IPS-18c (cell line): ENCODE data around the gene ARHGEF38.

Source experiments
- H3K4me3 ChIP-seq: 2 replicates; pipeline ENCODE4 v1.7.0; 2013; ENCODE audit warnings: low read depth, mild to moderate bottlenecking, low read length, moderate library complexity; ENCODE audit not compliant: insufficient read depth
- H3K9me3 ChIP-seq: one replicate; pipeline ENCODE4 v1.6.1; 2013; ENCODE audit warnings: mild to moderate bottlenecking, low read length, moderate library complexity; ENCODE audit not compliant: control insufficient read depth, insufficient read depth

Gene ARHGEF38, protein sequence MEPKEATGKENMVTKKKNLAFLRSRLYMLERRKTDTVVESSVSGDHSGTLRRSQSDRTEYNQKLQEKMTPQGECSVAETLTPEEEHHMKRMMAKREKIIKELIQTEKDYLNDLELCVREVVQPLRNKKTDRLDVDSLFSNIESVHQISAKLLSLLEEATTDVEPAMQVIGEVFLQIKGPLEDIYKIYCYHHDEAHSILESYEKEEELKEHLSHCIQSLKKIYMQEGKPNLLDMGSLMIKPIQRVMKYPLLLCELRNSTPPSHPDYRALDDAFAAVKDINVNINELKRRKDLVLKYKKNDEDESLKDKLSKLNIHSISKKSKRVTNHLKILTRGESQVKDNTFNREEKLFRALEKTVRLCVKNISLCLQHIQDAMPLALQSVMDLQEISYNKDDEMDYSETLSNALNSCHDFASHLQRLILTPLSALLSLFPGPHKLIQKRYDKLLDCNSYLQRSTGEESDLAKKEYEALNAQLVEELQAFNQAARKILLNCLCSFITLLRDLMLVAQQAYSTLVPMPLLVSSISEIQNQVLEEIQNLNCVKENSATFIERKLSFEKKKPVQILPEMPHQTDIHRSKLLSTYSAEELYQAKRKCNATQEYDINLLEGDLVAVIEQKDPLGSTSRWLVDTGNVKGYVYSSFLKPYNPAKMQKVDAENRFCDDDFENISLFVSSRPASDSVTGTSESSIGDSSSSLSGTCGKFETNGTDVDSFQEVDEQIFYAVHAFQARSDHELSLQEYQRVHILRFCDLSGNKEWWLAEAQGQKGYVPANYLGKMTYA

DNA sequence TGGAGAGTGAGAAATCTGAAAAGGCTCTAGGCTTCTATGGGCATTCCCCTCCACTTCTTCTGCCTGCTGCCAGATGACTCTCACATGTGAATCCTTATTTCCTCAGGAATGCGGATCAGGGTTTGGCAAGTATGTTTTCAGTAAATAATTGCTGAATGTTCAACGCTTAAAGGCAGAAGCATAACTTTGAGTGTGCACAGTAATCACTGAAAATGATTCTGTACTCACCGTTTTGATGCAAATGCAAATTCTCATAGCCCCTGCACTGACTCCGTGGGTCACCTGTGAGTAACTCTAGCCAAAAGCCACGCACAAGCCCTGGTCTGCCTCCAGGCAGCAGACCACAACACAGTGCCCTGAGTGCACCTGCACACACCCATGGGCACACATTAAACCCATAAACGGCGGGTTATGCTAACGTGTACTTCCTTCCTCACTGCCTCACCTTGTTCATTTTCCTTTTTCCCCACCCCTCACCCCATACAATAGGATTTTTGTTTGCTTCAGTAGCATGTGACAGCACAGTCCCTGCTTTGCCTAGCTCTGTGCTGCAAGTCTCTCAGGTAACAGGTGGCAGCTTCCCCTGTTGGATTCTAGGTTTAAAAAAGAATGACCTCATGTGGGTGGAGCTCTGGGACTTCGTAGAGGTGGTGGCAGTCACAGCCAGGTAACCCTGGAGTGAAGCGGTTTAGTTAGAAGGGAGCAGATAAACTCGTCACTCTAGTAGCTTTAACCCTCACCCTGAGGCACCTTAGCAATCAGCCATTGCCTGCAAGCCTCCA, at the start of gene ARHGEF38:
Gene ARHGEF38 (plus strand): TSS at position 656 of the 782 bp plus-strand sequence. CDS start 146 bp downstream, outside the sequence.
- Histone ChIP-seq H3K9me3 (no peaks in the 10 kb centered on the region), H3K4me3 (no peak within 1 kb of the TSS)

DNA sequence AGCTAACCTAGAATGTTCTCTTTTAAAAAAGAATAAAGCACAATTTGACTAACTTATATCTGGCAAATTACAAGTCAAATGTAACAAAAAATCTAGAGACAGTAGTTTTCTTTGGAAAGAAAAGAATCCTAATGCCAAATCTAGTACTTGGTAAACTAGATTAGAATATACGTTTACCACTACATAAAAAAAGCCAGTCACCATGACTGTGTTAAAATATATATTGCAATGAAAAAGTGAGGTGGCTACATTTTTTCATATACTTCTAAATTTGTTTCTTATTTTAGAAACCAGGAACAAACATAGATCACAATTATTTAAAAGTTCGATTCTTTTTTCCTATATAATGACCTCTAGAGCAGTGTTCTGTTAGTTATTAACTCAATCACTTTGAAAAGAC, 48.9 kb upstream of the ARHGEF38 start:
- no peaks in the 10 kb centered on the region for H3K9me3 ChIP-seq
- H3K4me3 ChIP-seq: no peak overlapping the region

DNA sequence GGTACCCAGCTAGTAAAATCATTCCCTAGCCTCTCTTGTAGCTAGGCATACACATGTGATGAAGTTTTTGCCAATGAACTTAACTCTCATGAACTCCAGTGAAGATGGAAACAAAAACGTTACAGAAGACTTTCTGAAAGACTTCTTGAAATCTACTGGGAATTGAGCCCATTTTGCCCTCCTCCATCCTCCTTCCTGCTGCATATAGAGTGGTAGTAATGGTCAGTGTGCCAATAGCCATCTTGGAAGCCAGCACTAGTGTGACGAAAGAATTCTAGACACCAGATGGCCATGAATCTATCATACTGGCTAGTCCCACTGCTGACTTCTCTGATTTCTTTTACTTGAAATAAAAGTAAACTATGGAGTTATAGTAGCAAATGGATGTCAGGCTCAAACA, 47.7 kb upstream of the ARHGEF38 start:
- Histone ChIP-seq H3K9me3 (no peaks in the 10 kb centered on the region), H3K4me3 (no peak overlapping the region)

DNA sequence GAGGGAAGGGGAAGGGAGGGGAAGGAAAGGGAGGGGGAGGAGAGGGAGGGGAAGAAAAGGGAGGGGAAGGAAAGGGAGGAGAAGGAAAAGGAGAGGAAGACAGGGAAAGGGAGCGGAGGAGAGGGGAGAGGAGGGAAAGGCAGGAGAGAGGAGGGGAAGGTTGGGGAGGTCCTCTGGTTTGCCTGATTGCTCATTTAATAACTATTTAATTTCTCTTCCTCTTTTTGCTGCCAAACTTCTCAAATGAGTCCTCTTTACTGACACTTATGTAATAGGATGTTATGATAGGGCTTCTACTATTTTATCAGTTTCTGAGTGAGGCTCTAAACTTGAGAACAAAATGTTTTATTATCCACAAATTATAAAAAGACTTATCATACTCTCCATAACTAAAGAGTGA, 43.1 kb upstream of the ARHGEF38 start:
- no peaks in the 10 kb centered on the region for H3K9me3 ChIP-seq

DNA sequence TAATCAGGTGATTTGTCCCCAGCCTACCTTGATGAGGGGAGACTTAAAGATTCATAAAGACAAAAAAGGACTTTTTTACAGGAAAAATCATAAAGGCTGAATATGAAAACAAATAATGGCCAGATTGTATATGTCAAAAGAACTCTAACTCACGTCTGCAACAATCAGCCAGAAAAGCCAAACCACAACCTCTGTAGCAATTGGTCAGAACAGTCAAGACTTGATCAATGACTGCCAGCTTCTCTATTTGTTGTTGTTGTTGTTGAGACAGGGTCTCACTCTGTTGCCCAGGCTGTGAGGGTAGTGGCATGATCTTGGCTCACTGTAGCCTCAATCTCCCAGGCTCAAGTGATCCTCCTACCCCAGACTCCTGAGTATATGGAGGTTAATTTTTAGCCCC, 42.7 kb upstream of the ARHGEF38 start:
- no peak overlapping the region for H3K4me3 ChIP-seq
- H3K9me3 ChIP-seq: no peaks in the 10 kb centered on the region

More for the DNA sequence above, 43.1 kb upstream of the ARHGEF38 start:
- H3K4me3 ChIP-seq: no peak overlapping the region

DNA sequence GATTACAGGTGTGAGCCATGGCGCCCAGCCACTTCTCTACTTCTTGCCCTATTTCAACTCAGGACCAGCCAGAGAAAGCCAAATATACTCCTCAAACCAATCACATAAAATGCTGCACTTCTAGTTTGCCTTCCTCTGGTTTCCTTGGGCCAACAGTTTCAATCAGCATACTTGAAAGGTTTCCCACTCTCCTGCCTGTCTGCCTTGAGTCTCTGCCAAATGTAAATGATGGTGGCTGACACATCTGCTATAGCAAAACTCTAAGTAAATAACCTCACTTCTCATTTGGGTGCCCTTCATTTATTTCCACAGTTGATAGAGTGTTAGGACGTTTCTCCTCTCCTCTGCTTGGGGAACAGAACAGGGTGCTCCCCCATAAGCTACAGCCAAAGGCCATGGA, 42.2 kb upstream of the ARHGEF38 start:
- no peaks in the 10 kb centered on the region for H3K9me3 ChIP-seq
- H3K4me3 ChIP-seq: no peak overlapping the region

DNA sequence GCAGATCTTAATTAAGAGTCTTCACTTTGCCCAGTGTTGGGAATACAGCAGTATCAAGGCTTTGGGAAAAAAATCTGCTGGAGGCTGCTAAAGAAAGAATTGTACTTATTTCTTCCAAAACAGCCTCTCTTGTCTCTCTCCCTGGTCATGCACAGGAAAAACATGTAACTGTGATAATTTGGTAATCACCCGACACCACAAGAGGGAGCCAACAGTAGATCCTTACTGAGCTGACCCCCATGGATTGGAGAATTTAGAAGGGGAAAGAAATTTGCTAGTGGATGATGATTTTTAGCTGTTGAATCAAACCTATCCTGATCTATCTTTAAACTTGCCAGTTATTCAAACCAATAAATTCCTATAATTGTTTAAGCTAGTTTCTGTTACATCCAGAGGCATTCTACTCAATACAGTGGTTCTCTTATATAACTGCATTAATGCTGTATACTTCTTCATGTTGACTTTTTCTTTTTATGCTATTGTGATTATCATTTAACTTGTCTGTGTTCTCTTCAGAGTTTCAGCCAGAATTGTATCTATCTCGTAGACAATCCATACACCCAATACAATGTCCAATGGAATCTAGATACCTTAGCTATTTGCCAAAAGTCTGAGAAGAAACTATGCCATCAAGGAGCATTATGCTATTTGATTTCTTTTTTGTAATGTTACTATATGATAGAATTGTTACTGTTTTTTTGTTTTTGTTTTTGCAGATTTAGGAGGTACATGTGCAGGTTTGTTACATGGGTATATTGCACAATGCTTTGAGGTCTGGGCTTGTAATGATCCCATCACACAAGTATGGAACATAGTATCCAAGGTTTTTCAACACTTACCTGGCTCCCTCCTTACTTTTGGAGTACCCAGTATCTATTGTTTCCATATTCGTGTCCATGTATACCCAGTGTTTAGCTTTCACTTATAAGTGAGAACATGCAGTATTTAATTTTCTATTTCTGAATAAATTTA, 31.3 kb upstream of the ARHGEF38 start:
- Histone ChIP-seq H3K9me3 (no peaks in the 10 kb centered on the region), H3K4me3 (no peak overlapping the region)

DNA sequence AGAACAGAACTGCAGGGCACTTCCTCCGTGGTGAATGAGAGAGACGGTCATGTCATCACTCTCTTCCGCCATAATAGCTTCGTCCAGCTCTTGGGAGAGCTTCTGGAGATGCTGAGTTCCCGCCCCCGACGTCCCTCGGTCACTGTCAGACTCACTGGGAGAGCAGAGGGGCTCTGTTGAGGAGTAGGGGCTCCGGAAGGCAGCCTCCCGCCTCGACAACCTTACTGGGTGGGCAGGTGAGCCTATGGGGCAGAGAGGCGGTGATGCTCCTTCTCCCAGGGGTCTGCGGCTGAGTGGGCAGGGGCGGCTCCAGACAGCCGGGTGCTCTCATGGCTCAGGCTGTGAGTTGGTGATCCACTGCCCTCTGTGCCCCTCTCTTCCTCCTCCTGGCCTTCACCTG, 25.8 kb upstream of the ARHGEF38 start:
- Histone ChIP-seq H3K4me3 (no peak overlapping the region), H3K9me3 (no peaks in the 10 kb centered on the region)

DNA sequence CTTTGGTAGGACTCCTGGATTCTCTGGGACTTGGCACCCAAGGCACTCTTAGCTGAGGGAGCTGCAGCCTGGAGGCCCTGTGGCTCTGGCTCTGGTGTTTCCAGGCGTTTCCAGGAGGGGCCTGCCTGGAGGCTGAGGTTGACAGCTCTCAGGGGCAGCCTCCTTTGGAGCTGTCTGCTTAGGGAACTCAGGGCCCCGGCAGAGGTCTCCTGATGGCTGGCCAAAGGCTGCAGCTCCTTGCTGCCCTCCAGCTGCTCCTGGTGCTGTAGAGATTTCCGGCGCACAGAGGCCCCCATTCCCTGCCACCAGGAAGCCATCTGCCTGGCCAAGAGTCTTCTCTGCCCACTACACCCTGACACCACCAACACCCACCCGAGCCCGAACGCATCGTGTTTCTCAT, 25.3 kb upstream of the ARHGEF38 start:
- Histone ChIP-seq H3K4me3 (no peak overlapping the region), H3K9me3 (no peaks in the 10 kb centered on the region)

DNA sequence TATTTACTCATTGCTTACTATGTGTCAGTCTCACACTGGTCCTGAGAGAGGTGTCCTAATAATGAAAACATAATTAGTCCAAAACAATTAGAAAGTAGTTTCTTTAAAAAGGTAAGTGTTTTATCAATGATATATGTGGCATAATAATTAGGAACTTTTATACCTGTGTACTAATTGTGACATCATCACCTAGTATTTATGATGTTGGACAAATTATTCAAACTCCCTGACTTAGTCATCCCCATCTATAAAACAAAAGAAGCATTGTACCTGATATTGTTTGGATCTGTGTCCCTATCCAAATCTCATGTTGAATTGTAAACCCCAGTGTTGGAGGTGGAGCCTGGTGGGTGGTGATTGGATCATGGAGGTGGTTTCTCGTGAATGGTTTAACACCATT, 15.8 kb upstream of the ARHGEF38 start:
- no peaks in the 10 kb centered on the region for H3K9me3 ChIP-seq
- no peak overlapping the region for H3K4me3 ChIP-seq

DNA sequence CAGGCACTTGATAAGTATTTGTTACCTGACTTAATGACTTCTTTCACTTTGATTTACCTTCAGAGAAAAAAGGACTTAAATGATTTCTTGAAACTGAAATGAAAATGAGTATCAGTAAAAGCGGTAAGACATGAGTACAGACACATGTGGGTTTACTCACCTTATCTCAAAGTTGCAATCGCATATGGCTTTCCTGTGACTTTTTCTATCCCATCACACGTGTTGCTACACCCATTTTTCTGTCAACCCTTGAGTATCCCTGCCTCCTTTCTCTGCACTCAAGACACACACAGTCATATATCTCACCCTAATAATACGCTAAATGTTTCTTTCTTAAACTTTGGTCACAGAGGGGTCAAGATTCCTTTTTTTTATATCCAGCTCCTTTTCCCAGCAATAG, 11.0 kb upstream of the ARHGEF38 start:
- H3K9me3 ChIP-seq: no peaks in the 10 kb centered on the region
- H3K4me3 ChIP-seq: no peak overlapping the region

DNA sequence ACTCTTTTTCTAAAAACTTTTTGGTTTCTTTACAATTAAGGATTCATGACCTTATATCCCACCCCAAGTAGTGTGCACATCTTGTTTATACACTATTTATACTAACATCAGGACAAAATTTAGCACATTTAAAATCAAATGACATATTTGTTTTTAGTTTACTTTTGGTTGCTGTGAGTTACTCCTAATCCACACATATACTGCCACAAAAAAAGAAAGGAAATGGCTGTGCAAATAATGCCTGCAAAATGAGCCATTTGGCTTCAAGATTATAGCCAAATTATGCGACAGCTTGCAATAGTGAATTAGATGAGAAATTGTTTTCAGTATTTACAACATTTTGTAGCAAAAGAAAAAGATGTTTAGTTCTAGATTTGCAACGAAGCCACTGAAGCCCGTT, 10.4 kb upstream of the ARHGEF38 start:
- H3K4me3 ChIP-seq: no peak overlapping the region
- H3K9me3 ChIP-seq: no peaks in the 10 kb centered on the region

DNA sequence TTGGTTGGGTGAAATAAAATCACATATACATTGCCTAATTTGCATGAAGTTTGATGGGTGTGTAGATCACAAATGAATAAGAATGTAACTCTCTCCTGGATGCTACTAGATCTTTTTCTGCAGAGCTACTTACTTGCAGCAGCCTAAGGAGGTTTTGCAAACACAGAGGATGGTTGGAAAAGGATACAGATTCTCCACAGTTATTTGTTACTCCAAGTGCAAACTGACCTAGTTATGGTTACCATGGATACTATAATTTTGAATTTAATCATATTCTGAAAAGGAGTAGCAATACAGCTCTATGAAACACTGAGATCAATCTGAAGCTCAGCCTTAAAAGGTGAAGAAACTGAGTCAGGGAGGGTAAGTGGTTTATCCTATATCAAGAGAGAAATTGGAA, 9.1 kb upstream of the ARHGEF38 start:
- Histone ChIP-seq H3K9me3 (no peaks in the 10 kb centered on the region), H3K4me3 (no peak overlapping the region)

DNA sequence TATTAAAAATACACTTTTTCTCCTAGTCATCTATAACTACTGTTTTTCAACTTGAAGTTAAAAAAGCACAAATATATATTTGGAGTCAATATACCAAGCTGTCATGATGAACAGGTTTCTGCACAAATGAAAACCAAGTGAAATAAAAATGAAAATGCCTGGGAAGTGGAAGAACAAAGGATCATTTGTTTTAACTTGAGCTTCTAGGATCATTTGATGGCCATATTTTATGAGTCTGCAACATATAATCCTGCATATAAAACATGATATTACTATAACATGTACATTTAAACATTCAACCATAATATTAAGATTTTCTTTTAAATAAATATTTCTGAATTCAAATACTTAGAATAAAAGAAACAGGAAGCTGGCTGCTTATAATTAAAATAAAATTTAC, 8.5 kb upstream of the ARHGEF38 start:
- Histone ChIP-seq H3K4me3 (no peak overlapping the region), H3K9me3 (no peaks in the 10 kb centered on the region)

DNA sequence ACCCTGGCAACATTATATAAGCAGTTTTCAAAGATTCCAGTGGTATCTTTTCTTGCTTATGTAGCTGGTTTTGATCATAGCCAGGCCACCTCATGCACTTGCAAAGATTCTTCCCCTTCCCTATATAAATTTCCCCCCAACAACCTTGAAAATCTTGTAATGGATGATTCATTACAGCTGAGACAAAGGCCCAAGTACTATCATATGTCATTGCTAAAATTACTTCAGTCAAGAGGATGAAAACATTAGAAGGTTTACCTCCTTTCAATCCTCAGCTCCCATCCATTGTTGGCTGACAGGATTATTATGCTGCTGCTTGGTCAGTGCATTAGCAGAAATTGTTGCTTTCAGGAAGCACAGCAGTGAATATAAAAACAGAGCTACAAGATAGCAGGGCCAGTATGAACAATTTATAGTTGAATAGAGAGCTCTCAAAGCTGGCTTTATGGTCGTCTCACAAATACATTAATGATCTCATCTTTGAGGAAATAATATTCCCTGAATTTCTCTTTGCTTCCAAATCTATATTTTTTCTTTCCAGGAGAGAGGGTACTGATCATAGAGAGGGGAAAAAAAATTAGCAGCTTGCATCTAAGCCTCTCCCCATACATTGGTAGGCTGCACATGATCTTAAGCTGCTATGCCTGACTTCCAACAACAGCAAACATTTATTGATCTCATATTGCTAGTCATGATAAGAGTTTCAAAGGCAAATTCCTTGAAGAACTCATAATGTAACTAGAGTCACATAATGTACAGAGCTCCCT, 7.7 kb upstream of the ARHGEF38 start:
- H3K9me3 ChIP-seq: no peaks in the 10 kb centered on the region
- H3K4me3 ChIP-seq: no peak overlapping the region

DNA sequence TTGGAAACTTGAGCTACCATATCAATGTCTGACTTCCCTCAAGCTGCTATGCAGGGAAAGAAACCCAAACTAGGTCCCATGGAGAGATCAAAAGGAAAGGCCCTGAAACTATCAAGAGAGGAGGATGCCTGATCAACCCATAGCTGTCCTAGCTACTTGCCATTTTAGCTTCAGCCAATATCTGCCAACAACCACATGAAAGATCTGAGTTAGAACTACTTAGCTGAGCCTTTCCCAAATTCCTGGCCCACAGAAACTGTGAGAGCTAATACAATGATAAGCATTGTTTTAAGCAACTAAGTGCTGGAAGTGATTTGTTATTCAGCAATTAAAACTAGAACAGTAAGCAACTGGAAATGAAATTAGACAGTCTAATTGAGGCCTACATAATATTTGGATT, 6.3 kb upstream of the ARHGEF38 start:
- Histone ChIP-seq H3K9me3 (no peaks in the 10 kb centered on the region), H3K4me3 (no peak overlapping the region)
